GM12872 (cell line): ENCODE measurements around the gene FCER1A.

ENCODE experiments used
- CTCF ChIP-seq: IDR thresholded peaks from 3 replicates; pipeline ENCODE4 v1.5.1; 2011; ENCODE audit warnings: low read depth, mild to moderate bottlenecking, low read length, moderate library complexity; ENCODE audit not compliant: insufficient read depth

Gene FCER1A

DNA sequence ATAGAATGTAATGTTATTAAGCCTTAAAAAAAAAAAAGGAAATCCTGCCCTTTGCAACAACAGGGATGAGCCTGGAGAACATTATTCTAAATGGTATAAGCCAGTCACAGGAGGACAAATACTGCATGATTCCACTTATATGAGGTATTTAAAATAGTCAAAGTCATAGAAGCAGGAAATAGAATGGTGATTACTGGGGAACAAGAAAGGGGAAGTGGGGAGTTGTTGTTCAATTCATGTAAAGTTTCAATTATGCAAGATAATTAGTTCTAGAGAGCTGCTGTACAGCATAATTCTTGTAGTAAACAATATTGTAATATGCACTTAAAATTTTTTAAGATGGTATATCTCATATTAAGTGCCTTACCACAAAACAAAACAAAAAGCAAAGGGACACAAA is 13.2 kb downstream of the FCER1A start:
- TF ChIP-seq CTCF, result no peak

GRCh38 chr1:159318784-159319551 is 16.8 kb downstream of the FCER1A start:
- no peak for TF ChIP-seq CTCF

GRCh38 chr1:159334797-159335196 is 32.7 kb downstream of the FCER1A start:
- no peak for TF ChIP-seq CTCF

- no peak for TF ChIP-seq CTCF
Observed at GRCh38 chr1:159338018-159338417, 35.9 kb downstream of the FCER1A start.

DNA sequence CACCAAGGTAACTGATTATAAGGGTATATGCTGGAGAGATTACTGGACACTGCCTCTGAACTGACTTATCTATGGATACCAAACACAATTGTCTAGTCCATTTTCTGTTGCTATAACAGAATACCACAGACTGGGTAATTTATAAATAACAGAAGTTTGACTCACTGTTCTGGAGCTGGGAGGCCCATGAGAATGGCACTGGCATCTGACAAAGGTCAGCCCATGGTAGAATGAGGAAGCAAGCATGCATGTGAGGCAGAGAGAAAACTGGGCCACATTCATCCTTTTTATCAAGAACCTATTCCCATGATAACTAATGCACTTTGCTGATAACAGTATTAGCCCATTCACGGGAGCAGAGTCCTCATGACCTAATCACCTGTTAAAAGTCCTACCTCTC is 37.4 kb downstream of the FCER1A start:
- no peak for TF ChIP-seq CTCF

- no peak for TF ChIP-seq CTCF
Observed at GRCh38 chr1:159341736-159342135, 39.6 kb downstream of the FCER1A start.

DNA sequence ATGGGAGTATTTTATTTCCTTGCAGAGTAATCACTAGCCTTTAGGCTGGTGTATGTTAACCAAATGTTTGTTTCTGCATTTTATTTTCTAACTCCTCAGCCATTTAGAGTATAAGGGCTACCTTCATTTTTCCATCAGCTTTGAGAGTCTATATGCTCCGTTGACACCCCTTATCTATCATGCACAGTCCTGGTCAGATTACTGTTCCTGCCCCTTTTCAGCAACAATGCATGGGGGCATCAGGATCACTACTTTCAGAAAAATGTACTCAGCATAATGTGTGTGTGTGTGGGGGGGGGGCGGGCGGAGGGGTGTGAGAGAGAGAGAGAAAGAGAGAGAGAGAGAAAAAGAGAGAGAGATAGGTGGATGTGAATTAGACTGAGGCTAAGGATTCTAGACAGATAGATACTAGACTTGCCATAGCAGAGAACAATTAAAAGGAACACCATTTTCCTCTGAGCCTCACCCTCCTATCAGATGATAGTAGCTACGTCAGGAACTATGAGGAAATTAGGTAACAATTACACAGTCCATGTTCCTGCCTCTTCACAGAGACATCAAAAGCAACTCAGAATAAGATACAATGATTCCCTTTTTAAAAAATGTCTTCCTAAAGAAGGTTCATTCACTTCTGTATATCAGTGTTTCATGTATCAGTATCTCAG is 40.8 kb downstream of the FCER1A start:
- TF ChIP-seq CTCF, result no peak
